GM12873 (cell line): ENCODE results near the gene HAPLN2.

Experiments
- CTCF ChIP-seq: IDR thresholded peaks from 2 replicates; pipeline ENCODE4 v1.5.1; 2012; ENCODE audit warnings: low read depth, mild to moderate bottlenecking, moderate library complexity, low read length, control low read depth; ENCODE audit not compliant: insufficient read depth; ENCODE audit errors: missing control alignments

Gene HAPLN2

GRCh38 chr1:156657741-156658319, 38.6 kb downstream of the HAPLN2 start:
- TF ChIP-seq CTCF: no peak

DNA sequence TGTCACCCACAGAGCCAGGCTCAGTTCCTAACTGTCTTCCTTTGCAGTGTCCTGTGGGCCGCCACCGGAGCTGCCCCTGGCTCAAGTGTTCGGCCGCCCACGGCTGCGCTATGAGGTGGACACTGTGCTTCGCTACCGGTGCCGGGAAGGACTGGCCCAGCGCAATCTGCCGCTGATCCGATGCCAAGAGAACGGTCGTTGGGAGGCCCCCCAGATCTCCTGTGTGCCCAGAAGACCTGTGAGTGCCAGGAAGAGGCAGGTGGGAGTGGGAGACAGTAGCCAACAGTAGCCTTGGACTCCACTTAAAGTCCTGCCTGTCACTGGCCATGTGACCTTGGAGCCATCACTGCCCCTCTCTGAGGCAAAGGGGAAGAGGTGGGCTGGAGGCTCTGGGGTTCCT, 39.3 kb downstream of the HAPLN2 start:
- TF ChIP-seq CTCF: no peak

DNA sequence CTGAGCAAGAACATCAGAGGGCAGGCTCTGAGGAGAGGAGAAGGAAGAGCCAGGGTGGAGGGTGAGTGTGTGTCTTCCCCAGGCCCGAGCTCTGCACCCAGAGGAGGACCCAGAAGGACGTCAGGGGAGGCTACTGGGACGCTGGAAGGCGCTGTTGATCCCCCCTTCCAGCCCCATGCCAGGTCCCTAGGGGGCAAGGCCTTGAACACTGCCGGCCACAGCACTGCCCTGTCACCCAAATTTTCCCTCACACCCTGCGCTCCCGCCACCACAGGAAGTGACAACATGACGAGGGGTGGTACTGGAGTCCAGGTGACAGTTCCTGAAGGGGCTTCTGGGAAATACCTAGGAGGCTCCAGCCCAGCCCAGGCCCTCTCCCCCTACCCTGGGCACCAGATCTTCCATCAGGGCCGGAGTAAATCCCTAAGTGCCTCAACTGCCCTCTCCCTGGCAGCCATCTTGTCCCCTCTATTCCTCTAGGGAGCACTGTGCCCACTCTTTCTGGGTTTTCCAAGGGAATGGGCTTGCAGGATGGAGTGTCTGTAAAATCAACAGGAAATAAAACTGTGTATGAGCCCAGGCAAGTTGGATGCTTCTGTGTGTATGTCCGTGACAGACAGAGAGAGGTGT, 39.8 kb downstream of the HAPLN2 start:
- TF ChIP-seq CTCF: no peak

- TF ChIP-seq CTCF: no peak
Observed at GRCh38 chr1:156659661-156659987, 40.4 kb downstream of the HAPLN2 start.

DNA sequence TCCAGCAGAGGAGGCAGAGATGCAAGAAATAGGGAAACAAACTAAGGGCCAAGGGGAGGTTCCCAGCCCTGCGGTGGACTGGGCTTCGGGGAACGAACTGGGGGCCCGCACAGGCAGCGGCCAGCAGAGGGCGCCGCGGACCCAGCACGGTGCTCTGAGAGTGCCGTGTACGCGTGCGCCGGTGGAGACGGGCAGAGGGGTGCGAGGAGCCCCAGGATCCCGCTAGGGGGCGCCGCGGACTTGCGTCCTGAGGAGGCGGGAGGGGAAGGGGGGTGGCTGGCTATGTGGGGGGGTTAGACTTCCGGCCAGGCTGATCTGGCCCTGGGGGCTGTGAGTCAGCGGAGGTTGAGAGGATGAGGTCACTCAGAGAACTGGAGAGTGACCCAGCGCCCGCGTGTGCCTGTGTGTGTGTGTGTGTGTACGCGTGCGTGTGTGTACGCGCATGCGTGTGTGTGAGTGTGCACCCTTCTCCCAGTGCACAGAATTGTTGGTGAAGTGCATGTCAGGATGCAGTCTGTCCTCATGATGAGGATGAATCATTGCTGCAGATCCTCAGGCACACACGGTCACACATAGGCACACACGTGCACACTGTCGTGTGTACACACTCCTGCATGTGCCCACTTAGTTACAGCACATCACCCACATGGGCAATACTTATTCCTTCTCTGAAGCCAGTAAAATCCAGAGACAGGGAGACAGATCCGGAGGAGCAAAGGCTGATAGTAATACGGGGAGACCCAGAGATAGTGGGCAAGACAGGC, 41.0 kb downstream of the HAPLN2 start:
- peak; percentile 97 for TF ChIP-seq CTCF

GRCh38 chr1:156660752-156661112, 41.5 kb downstream of the HAPLN2 start:
- no peak for TF ChIP-seq CTCF

DNA sequence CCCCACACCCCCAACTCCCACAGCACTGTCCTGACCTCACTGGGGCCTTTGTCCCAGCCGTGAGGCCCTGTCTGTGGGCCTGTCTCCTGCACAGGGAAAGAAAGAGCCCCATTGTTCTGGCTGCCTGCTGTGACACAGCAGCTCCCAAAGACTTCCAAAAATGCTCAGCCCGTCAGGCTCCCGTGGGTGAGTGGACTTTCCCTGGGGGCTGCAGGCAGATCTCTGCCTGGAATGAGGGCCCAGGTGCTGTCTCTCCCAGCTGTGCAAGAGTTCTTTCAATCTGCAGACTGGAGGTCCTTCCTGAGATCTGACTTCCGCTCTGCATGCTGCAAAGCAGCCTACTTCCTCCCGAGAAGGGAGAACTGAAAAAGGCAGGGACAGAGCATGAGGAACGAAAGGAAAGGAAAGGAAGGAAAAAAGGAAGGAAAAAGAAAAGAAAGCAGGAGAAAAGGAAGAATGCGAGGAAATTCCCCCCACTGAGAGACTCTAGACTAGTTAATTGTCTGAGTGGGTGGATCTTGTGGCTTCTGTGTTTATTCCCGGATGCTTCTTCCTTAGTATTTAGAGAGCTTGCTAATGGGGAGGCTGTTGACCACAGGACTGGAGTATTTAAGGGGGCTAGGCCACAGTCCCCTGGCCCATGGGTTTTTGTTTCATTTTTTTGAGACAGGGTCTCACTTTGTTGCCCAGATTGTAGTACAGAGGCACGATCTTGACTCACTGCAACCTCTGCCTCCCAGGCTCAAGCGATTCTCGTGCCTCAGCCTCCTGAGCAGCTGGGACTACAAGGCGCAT, 43.0 kb downstream of the HAPLN2 start:
- no peak for TF ChIP-seq CTCF
